ENCODE measurements around the gene CCSER1. TPM values are rescaled to one million over a fixed set of nuclear protein-coding genes. Genes with fewer than 3 reads are reported as not detected.

Gene CCSER1
- total and polyA plus RNA-seq, 2 experiments from 2014 or later = 5.2 to 23.4 TPM

DNA sequence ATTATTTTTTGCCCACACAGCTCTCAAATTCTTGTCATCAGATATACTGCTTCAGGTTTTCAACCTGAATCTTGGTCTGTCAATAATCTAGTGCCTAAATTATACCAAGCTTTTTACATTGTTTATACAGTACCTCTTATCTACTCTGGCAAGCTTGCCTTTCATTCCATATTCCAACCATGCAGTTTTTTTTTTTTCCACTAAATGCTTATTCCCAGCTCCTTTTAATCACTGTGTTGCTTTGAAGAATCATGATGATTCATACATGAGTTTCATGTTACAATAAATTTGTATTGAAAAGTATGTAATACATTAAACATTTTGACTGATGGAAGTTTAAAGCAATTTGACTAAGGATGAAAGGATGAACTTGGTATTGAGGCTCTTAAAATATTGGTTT is 949.0 kb downstream of the CCSER1 start:
- TF ChIP-seq EZH2 (IDR thresholded peaks at IDR 0.05; ENCODE audit: borderline replicate concordance) (no peak), EZH2phosphoT487 (IDR thresholded peaks at IDR 0.05; ENCODE audit: low read depth, severe bottlenecking, unreplicated experiment) (no peak)
- TF ChIP-seq, protein P1, sequence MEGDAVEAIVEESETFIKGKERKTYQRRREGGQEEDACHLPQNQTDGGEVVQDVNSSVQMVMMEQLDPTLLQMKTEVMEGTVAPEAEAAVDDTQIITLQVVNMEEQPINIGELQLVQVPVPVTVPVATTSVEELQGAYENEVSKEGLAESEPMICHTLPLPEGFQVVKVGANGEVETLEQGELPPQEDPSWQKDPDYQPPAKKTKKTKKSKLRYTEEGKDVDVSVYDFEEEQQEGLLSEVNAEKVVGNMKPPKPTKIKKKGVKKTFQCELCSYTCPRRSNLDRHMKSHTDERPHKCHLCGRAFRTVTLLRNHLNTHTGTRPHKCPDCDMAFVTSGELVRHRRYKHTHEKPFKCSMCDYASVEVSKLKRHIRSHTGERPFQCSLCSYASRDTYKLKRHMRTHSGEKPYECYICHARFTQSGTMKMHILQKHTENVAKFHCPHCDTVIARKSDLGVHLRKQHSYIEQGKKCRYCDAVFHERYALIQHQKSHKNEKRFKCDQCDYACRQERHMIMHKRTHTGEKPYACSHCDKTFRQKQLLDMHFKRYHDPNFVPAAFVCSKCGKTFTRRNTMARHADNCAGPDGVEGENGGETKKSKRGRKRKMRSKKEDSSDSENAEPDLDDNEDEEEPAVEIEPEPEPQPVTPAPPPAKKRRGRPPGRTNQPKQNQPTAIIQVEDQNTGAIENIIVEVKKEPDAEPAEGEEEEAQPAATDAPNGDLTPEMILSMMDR (IDR thresholded peaks at IDR 0.05; ENCODE audit: poor library complexity) = no peak
- no peak overlapping the region for H3K4me2 ChIP-seq
- H3K4me3 ChIP-seq = no peak overlapping the region
- no peaks in the 10 kb centered on the region for H3K4me1 ChIP-seq (ENCODE audit: insufficient read depth)
- no peak for DNase-seq (ENCODE audit: low spot score)
- no peaks in the 10 kb centered on the region for H3K27me3 ChIP-seq
- H4K20me1 ChIP-seq (ENCODE audit: insufficient read depth, poor library complexity, severe bottlenecking) = no peaks in the 10 kb centered on the region
- H3K79me2 ChIP-seq = no peaks in the 10 kb centered on the region
- H2AFZ ChIP-seq = no peak overlapping the region
- no peak overlapping the region for H3K27ac ChIP-seq
- H3K36me3 ChIP-seq (replicated peaks; ENCODE audit: insufficient read depth, low read depth) = no peaks in the 10 kb centered on the region
- no peaks in the 10 kb centered on the region for H3K9me3 ChIP-seq (ENCODE audit: low read depth)
- no peaks in the 10 kb centered on the region for H3K9me2 ChIP-seq (replicated peaks; ENCODE audit: insufficient read depth)

DNA sequence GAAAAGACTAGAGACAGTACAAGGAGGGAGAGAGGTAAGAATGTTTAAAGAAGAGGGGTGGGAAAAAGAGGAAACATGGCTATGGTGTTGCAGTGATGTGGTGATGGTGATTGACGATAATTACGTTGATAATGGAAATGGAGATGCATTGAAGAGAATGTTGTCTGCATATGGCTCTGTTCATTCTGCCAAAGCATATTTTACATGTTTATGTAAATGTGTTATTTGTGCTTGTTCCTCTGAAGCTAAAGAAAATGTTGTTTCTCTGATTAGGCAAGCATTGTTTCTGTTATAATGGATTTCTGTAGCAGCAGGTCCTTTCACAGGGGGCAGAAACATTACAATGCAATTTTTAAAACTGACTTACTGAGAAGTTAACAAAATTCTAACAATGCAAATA is 958.8 kb downstream of the CCSER1 start:
- 76% methylated on average over 2 of the region's 2 CpGs for WGBS (ENCODE audit: low lambda C conversion rate, missing lambda C conversion rate)

DNA sequence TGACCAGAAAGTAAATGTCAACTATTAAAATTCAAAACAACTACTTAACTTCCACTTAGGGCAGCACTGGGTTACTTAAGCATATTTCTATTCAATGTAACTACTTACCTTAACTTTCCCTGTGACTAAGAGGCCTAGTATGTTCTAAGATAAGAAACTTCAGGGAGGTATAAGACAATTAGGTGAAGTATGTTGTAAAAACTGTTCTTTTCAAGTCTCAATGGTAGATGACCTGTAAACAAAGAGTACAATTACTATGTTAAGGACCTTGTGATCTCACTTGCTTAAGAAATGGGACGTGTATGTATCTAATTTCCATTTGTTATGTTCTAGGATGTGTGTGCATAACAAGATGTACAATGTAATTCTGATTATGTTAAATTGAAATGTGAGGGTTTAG is 960.5 kb downstream of the CCSER1 start:
- no peaks in the 10 kb centered on the region for H3K9me2 ChIP-seq (replicated peaks; ENCODE audit: insufficient read depth)
- no peak for TF ChIP-seq EZH2phosphoT487 (IDR thresholded peaks at IDR 0.05; ENCODE audit: low read depth, severe bottlenecking, unreplicated experiment)
- TF ChIP-seq EZH2 (IDR thresholded peaks at IDR 0.05; ENCODE audit: borderline replicate concordance) = no peak
- TF ChIP-seq, protein P1 (IDR thresholded peaks at IDR 0.05; ENCODE audit: poor library complexity) = no peak
- no peaks in the 10 kb centered on the region for H3K9me3 ChIP-seq (ENCODE audit: low read depth)
- no peak for DNase-seq (ENCODE audit: low spot score)
- H3K4me1 ChIP-seq (ENCODE audit: insufficient read depth) = no peaks in the 10 kb centered on the region
- WGBS (ENCODE audit: low lambda C conversion rate, missing lambda C conversion rate) = 44% methylated on average over 1 of the region's 1 CpG
- H3K4me3 ChIP-seq = no peak overlapping the region
- H3K79me2 ChIP-seq = no peaks in the 10 kb centered on the region
- no peaks in the 10 kb centered on the region for H3K27me3 ChIP-seq
- H3K27ac ChIP-seq = no peak overlapping the region
- no peak overlapping the region for H2AFZ ChIP-seq
- no peaks in the 10 kb centered on the region for H4K20me1 ChIP-seq (ENCODE audit: insufficient read depth, poor library complexity, severe bottlenecking)
- no peaks in the 10 kb centered on the region for H3K36me3 ChIP-seq (replicated peaks; ENCODE audit: insufficient read depth, low read depth)
- no peak overlapping the region for H3K4me2 ChIP-seq

More for the DNA sequence above, 958.8 kb downstream of the CCSER1 start:
- Histone ChIP-seq H3K9me3 (ENCODE audit: low read depth) (no peaks in the 10 kb centered on the region), H3K9me2 (replicated peaks; ENCODE audit: insufficient read depth) (no peaks in the 10 kb centered on the region), H3K4me3 (no peak overlapping the region), H3K27me3 (no peaks in the 10 kb centered on the region), H3K36me3 (replicated peaks; ENCODE audit: insufficient read depth, low read depth) (no peaks in the 10 kb centered on the region), H3K79me2 (no peaks in the 10 kb centered on the region), H3K4me1 (ENCODE audit: insufficient read depth) (no peaks in the 10 kb centered on the region), H3K4me2 (no peak overlapping the region), H4K20me1 (ENCODE audit: insufficient read depth, poor library complexity, severe bottlenecking) (no peaks in the 10 kb centered on the region), H2AFZ (peak overlapping the region; percentile 1), H3K27ac (no peak overlapping the region)
- TF ChIP-seq EZH2phosphoT487 (IDR thresholded peaks at IDR 0.05; ENCODE audit: low read depth, severe bottlenecking, unreplicated experiment) (no peak), EZH2 (IDR thresholded peaks at IDR 0.05; ENCODE audit: borderline replicate concordance) (no peak)
- TF ChIP-seq, protein P1 (IDR thresholded peaks at IDR 0.05; ENCODE audit: poor library complexity) = no peak
- no peak for DNase-seq (ENCODE audit: low spot score)

DNA sequence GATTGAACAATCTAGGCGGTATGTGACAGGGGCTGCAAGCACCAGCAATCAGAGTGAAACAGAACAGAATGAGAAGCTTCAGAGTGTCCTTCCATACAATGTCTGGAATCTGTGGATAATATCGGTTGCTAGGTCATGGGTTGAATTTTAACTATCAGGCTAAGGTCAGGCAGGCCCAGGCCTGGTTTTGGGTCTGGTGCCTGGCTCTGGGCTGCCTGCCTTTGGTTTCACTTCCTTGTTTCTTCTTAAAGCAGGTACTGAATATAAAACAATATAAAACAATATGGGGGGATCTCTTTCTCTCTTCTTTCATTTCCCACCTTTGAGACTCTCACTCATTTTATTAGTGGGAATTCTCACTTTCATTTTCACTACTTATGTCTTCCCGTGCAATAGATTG is 962.0 kb downstream of the CCSER1 start:
- TF ChIP-seq, protein P1 (IDR thresholded peaks at IDR 0.05; ENCODE audit: poor library complexity) = no peak
- TF ChIP-seq EZH2phosphoT487 (IDR thresholded peaks at IDR 0.05; ENCODE audit: low read depth, severe bottlenecking, unreplicated experiment) = no peak
- TF ChIP-seq EZH2 (IDR thresholded peaks at IDR 0.05; ENCODE audit: borderline replicate concordance) = no peak
- Histone ChIP-seq H4K20me1 (ENCODE audit: insufficient read depth, poor library complexity, severe bottlenecking) (no peaks in the 10 kb centered on the region), H3K4me2 (peak overlapping the region; percentile 55), H3K36me3 (replicated peaks; ENCODE audit: insufficient read depth, low read depth) (no peaks in the 10 kb centered on the region), H3K27me3 (no peaks in the 10 kb centered on the region), H3K27ac (no peak overlapping the region), H3K79me2 (no peaks in the 10 kb centered on the region), H3K9me3 (ENCODE audit: low read depth) (no peaks in the 10 kb centered on the region), H3K9me2 (replicated peaks; ENCODE audit: insufficient read depth) (no peaks in the 10 kb centered on the region), H2AFZ (peak overlapping the region; percentile 34), H3K4me1 (ENCODE audit: insufficient read depth) (no peaks in the 10 kb centered on the region), H3K4me3 (no peak overlapping the region)
- 62% methylated on average over 3 of the region's 3 CpGs for WGBS (ENCODE audit: low lambda C conversion rate, missing lambda C conversion rate)
- DNase-seq (ENCODE audit: low spot score) = no peak

Measured in hepatocyte (in vitro differentiated cells).